H1 (cell line): Measurements from ENCODE around the gene PLCH2. TPM values are rescaled to one million over a fixed set of nuclear protein-coding genes. Genes with fewer than 3 reads are reported as not detected.

Experiments used
- RBBP5 ChIP-seq: IDR thresholded peaks from 2 replicates; pipeline ENCODE4 v1.7.1; 2012; ENCODE audit warnings: low read depth, mild to moderate bottlenecking, inconsistent platforms, low read length, moderate library complexity, borderline replicate concordance
- polyA plus RNA-seq, 7 experiments: library from polyadenylated mRNA; depleted of rRNA in 3 of 7; stranded (reverse) in 5 of 7; unstranded in 2 of 7; fragments of >200 nt in 5 of 7; fragments of 200-250 nt in 2 of 7; gene quantifications; 1 replicate in 5 of 7; 2 replicates in 1 of 7; 4 replicates in 1 of 7; pipeline versions ENCODE4 v1.2.1 to v1.2.3, GENCODE V29; 2011 to 2013; ENCODE audit warnings: missing spikeins in 2 of 7, mixed read lengths in 2 of 7
- total RNA-seq: library from RNA; stranded (reverse); fragmentation: NEBNext Ultra II Directional; extraction: Animal tissue kit (Norgen Biotek cat#: 25700); gene quantifications from 2 replicates; pipeline ENCODE4 v1.2.1, GENCODE V29; 2021

PLCH2 gene
- total and polyA plus RNA-seq, 2 of the 8 experiments (the other 6 are each of a cell fraction or from before 2014, with no cell fraction given), result 0.14 to 0.19 TPM

DNA sequence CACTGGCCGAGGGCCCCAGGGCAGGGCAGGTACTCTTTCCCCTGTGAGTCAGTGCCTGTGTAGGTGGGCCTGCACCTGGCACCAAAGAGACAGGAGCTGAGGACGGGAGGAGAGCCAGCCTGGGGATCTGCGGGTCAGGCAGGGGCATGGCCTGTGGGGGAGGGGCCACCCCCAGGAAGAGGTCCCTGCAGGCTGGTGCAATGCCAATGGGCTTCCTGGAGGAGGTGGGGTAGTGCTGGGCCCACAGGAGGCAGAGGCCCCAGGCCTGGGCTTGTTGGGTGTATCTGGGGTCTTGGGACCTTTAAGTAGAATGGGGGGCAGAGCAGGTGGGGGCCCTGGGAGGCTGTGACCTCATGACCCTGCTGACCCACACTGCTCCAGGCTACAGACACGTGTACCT, 23.2 kb downstream of the PLCH2 start (continued):
- no peak for TF ChIP-seq RBBP5
